Peyer's patch (tissue), 4 donors: ENCODE results near the gene MPPED2. TPM values are rescaled to one million over a fixed set of nuclear protein-coding genes. Genes with fewer than 3 reads are reported as not detected.

ENCODE experiments used
- DNase-seq, 3 donors: peaks; one replicate each; pipeline ENCODE4 v3.0.0-alpha.2; 2017 to 2019
- H3K27ac ChIP-seq, 4 donors: fragments of 200-600 bp; sonication (generic); one replicate each; pipeline ENCODE4 v1.5.1; 2016 to 2019
- H3K27me3 ChIP-seq, 2 donors: fragments of 200-600 bp; sonication (generic); one replicate each; pipeline ENCODE4 v1.5.1; 2019
- H3K36me3 ChIP-seq, 3 donors: fragments of 200-600 bp; sonication (generic); one replicate each; pipeline ENCODE4 v1.5.1; 2016 to 2019
- H3K4me1 ChIP-seq, 4 donors: fragments of 200-600 bp; sonication (generic); one replicate each; pipeline ENCODE4 v1.5.1; 2016 to 2019
- H3K4me3 ChIP-seq, 4 donors: fragments of 200-600 bp; sonication (generic); 1 replicate in 3 of 4; 2 replicates in 1 of 4; pipeline ENCODE4 v1.5.1; 2016 to 2019; ENCODE audit warnings: mild to moderate bottlenecking in 1 of 4
- H3K9me3 ChIP-seq, 4 donors: fragments of 200-600 bp; sonication (generic); one replicate each; pipeline ENCODE4 v1.5.1; 2016 to 2019; ENCODE audit warnings: mild to moderate bottlenecking in 1 of 4
- POLR2A ChIP-seq, 2 donors: fragments of 450-650 bp; IDR thresholded peaks; one replicate each; pipeline ENCODE4 v1.5.1; 2017; ENCODE audit warnings: antibody characterized with exemption in 2 of 2, mild to moderate bottlenecking in 2 of 2, moderate library complexity in 2 of 2
- total RNA-seq, 4 donors: library from RNA; depleted of rRNA; stranded (reverse); fragments of >200 nt; gene quantifications; one replicate each; pipeline ENCODE4 v1.1.0, GENCODE V29; 2016
- TF ChIP-seq, protein P1 (sequence below), 6 experiments: fragments of 450-650 bp in 4 of 6; fragments of 200-600 bp in 2 of 6; sonication (generic) in 1 of 6; IDR thresholded peaks; one replicate each; pipeline ENCODE4 v1.5.1; 2017 to 2019; ENCODE audit warnings: antibody characterized with exemption in 6 of 6, mild to moderate bottlenecking in 3 of 6, moderate library complexity in 1 of 6

MPPED2 gene
- total RNA-seq, 4 donors from 2014 or later: 1.5 TPM; not detected in 3

DNA sequence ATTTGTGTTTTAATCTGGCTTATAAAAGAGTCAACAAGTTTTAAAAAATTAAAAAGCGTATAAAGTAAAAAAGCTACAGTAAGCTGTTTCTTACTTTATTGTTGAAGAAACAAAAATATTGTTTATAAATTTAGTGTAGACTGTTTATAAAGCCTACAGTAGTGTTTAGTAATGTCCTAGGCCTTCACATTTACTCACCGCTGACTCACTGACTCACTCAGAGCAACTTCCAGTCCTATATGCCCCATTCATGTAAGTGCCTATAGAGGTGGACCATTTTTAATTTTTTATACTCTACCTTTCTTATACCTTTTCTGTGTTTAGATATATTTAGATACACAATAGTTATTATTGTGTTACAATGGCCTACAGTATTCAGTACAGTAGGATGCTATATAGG, 12.2 kb downstream of the MPPED2 start:
- H3K4me3 ChIP-seq: no peak overlapping the region
- no peak for DNase-seq
- no peaks in the 10 kb centered on the region for H3K9me3 ChIP-seq
- H3K36me3 ChIP-seq: no peaks in the 10 kb centered on the region
- no peaks in the 10 kb centered on the region for H3K27me3 ChIP-seq
- H3K4me1 ChIP-seq: no peaks in the 10 kb centered on the region
- H3K27ac ChIP-seq: no peak overlapping the region
- no peak for TF ChIP-seq POLR2A (IDR thresholded peaks at IDR 0.05)
- TF ChIP-seq, protein P1, sequence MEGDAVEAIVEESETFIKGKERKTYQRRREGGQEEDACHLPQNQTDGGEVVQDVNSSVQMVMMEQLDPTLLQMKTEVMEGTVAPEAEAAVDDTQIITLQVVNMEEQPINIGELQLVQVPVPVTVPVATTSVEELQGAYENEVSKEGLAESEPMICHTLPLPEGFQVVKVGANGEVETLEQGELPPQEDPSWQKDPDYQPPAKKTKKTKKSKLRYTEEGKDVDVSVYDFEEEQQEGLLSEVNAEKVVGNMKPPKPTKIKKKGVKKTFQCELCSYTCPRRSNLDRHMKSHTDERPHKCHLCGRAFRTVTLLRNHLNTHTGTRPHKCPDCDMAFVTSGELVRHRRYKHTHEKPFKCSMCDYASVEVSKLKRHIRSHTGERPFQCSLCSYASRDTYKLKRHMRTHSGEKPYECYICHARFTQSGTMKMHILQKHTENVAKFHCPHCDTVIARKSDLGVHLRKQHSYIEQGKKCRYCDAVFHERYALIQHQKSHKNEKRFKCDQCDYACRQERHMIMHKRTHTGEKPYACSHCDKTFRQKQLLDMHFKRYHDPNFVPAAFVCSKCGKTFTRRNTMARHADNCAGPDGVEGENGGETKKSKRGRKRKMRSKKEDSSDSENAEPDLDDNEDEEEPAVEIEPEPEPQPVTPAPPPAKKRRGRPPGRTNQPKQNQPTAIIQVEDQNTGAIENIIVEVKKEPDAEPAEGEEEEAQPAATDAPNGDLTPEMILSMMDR (IDR thresholded peaks at IDR 0.05): no peak

GRCh38 chr11:30568931-30569330, 17.2 kb downstream of the MPPED2 start:
- H3K36me3 ChIP-seq: no peaks in the 10 kb centered on the region
- no peak overlapping the region for H3K4me3 ChIP-seq
- H3K4me1 ChIP-seq: no peaks in the 10 kb centered on the region
- no peak for TF ChIP-seq POLR2A (IDR thresholded peaks at IDR 0.05)
- TF ChIP-seq, protein P1 (IDR thresholded peaks at IDR 0.05): no peak
- no peaks in the 10 kb centered on the region for H3K27me3 ChIP-seq
- H3K27ac ChIP-seq: no peak overlapping the region
- no peak for DNase-seq
- H3K9me3 ChIP-seq: no peaks in the 10 kb centered on the region

- no peaks in the 10 kb centered on the region for H3K9me3 ChIP-seq
- H3K4me3 ChIP-seq: no peak overlapping the region
- H3K4me1 ChIP-seq: no peaks in the 10 kb centered on the region
- H3K27ac ChIP-seq: no peak overlapping the region
- TF ChIP-seq, protein P1 (IDR thresholded peaks at IDR 0.05): no peak
- TF ChIP-seq POLR2A (IDR thresholded peaks at IDR 0.05): no peak
- no peaks in the 10 kb centered on the region for H3K36me3 ChIP-seq
- H3K27me3 ChIP-seq: no peaks in the 10 kb centered on the region
- no peak for DNase-seq
These were observed 18.5 kb downstream of the MPPED2 start for GRCh38 chr11:30567644-30568043.

DNA sequence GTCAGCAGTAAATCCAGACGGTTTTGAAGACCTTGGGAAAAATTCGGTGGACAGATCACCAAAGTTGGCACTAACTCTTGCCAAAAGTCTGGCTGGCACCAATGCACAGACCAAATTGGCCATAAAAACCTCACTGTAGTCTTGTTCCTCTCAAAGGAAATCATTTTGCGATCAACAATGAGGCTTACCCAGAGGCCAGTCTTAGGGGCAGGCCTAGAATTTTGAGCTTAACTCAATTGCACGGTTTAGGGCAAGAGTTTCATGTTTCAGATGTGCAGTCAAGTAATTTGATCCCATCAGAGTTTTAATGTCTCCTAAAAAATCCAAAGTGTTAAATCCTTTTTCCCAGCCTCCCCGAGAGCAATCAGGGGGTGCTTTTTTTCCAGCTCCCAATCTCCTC, 19.0 kb downstream of the MPPED2 start:
- H3K27me3 ChIP-seq: no peaks in the 10 kb centered on the region
- no peaks in the 10 kb centered on the region for H3K9me3 ChIP-seq
- H3K27ac ChIP-seq: no peak overlapping the region
- H3K36me3 ChIP-seq: no peaks in the 10 kb centered on the region
- TF ChIP-seq, protein P1 (IDR thresholded peaks at IDR 0.05): no peak
- TF ChIP-seq POLR2A (IDR thresholded peaks at IDR 0.05): no peak
- no peak for DNase-seq
- H3K4me1 ChIP-seq: no peaks in the 10 kb centered on the region
- no peak overlapping the region for H3K4me3 ChIP-seq

- no peak for DNase-seq
- Histone ChIP-seq H3K27me3 (no peaks in the 10 kb centered on the region), H3K4me3 (no peak overlapping the region), H3K9me3 (no peaks in the 10 kb centered on the region), H3K36me3 (no peaks in the 10 kb centered on the region), H3K27ac (no peak overlapping the region), H3K4me1 (no peaks in the 10 kb centered on the region)
- TF ChIP-seq, protein P1 (IDR thresholded peaks at IDR 0.05): no peak
These were observed 19.7 kb downstream of the MPPED2 start for GRCh38 chr11:30566482-30566881.

GRCh38 chr11:30565027-30565426, 21.1 kb downstream of the MPPED2 start:
- no peak for DNase-seq
- no peak overlapping the region for H3K4me3 ChIP-seq
- no peak overlapping the region for H3K27ac ChIP-seq
- no peaks in the 10 kb centered on the region for H3K36me3 ChIP-seq
- TF ChIP-seq, protein P1 (IDR thresholded peaks at IDR 0.05): no peak
- TF ChIP-seq POLR2A (IDR thresholded peaks at IDR 0.05): no peak
- H3K4me1 ChIP-seq: no peaks in the 10 kb centered on the region
- no peaks in the 10 kb centered on the region for H3K9me3 ChIP-seq
- H3K27me3 ChIP-seq: no peaks in the 10 kb centered on the region
